SK-N-SH treated with all-trans-retinoic acid at 6 μM for 48 hours (cell line): Measurements from ENCODE around the gene ZBTB32.

Experiments
- ATAC-seq: fragments of 200-7000 bp; cut with Tn5 transposase; 3 replicates; pipeline ENCODE4 v1.9.1; 2020; ENCODE audit warnings: mild to moderate bottlenecking, moderate library complexity
- ARNTL ChIP-seq: fragments of 450-650 bp; formaldehyde crosslinking; IDR thresholded peaks from 2 replicates; pipeline ENCODE4 v1.5.0; 2020; ENCODE audit warnings: low read depth, mild to moderate bottlenecking, moderate library complexity, borderline replicate concordance
- CREB5 ChIP-seq: fragments of 250-450 bp; sonication (Bioruptor Pico); IDR thresholded peaks from 2 replicates; pipeline ENCODE4 v1.5.1; 2020; ENCODE audit warnings: low read depth, mild to moderate bottlenecking, moderate library complexity
- CSDC2 ChIP-seq: fragments of 250-450 bp; sonication (Bioruptor Pico); IDR thresholded peaks from 2 replicates; pipeline ENCODE4 v1.5.0; 2020; ENCODE audit warnings: mild to moderate bottlenecking, moderate library complexity
- ISL1 ChIP-seq: fragments of 250-450 bp; sonication (Bioruptor Pico); IDR thresholded peaks from 2 replicates; pipeline ENCODE4 v2.1.2; 2022; ENCODE audit warnings: mild to moderate bottlenecking, moderate library complexity
- OSR1 ChIP-seq: fragments of 250-450 bp; sonication (Bioruptor Pico); IDR thresholded peaks from 2 replicates; pipeline ENCODE4 v1.8.0; 2022; ENCODE audit warnings: moderate library complexity, mild to moderate bottlenecking, inconsistent platforms
- POU6F1 ChIP-seq: fragments of 250-450 bp; sonication (Bioruptor Pico); IDR thresholded peaks from 2 replicates; pipeline ENCODE4 v1.8.0; 2021; ENCODE audit warnings: low read depth, mild to moderate bottlenecking, moderate library complexity, borderline replicate concordance
- PPARA ChIP-seq: fragments of 250-450 bp; sonication (Bioruptor Pico); IDR thresholded peaks from 2 replicates; pipeline ENCODE4 v1.5.0; 2020; ENCODE audit warnings: mild to moderate bottlenecking, borderline replicate concordance
- SNAI2 ChIP-seq: fragments of 250-450 bp; sonication (Bioruptor Pico); IDR thresholded peaks from 2 replicates; pipeline ENCODE4 v1.5.0; 2020; ENCODE audit warnings: mild to moderate bottlenecking, moderate library complexity
- TCF4 ChIP-seq: fragments of 250-450 bp; sonication (Bioruptor Pico); IDR thresholded peaks from 2 replicates; pipeline ENCODE4 v1.8.0; 2021; ENCODE audit warnings: mild to moderate bottlenecking, moderate library complexity, borderline replicate concordance
- TOX ChIP-seq: fragments of 250-450 bp; sonication (Bioruptor Pico); IDR thresholded peaks from 2 replicates; pipeline ENCODE4 v1.8.0; 2021; ENCODE audit warnings: mild to moderate bottlenecking, moderate library complexity, borderline replicate concordance
- TSHZ2 ChIP-seq: fragments of 250-450 bp; sonication (Bioruptor Pico); IDR thresholded peaks from 2 replicates; pipeline ENCODE4 v1.5.0; 2020; ENCODE audit warnings: mild to moderate bottlenecking, moderate library complexity
- ZC3H10 ChIP-seq: fragments of 250-450 bp; sonication (Bioruptor Pico); IDR thresholded peaks from 2 replicates; pipeline ENCODE4 v1.5.1; 2021; ENCODE audit warnings: mild to moderate bottlenecking, moderate library complexity
- ZFP3 ChIP-seq: fragments of 250-450 bp; sonication (Bioruptor Pico); IDR thresholded peaks from 2 replicates; pipeline ENCODE4 v1.5.0; 2020; ENCODE audit warnings: mild to moderate bottlenecking, moderate library complexity
- ZNF565 ChIP-seq: fragments of 450-650 bp; formaldehyde crosslinking; conservative IDR thresholded peaks from 2 replicates; pipeline ENCODE4 v1.5.0; 2020; ENCODE audit warnings: low read depth, mild to moderate bottlenecking, moderate library complexity
- ZNF70 ChIP-seq: fragments of 450-650 bp; formaldehyde crosslinking; IDR thresholded peaks from 2 replicates; pipeline ENCODE4 v1.5.0; 2020; ENCODE audit warnings: mild to moderate bottlenecking, moderate library complexity
- ZNF8 ChIP-seq: fragments of 450-650 bp; formaldehyde crosslinking; IDR thresholded peaks from 2 replicates; pipeline ENCODE4 v1.5.0; 2020; ENCODE audit warnings: mild to moderate bottlenecking, moderate library complexity
- TF ChIP-seq, protein P1 (sequence below): fragments of 250-450 bp; sonication (Bioruptor Pico); IDR thresholded peaks from 2 replicates; pipeline ENCODE4 v1.5.1; 2021; ENCODE audit warnings: mild to moderate bottlenecking, moderate library complexity

Gene ZBTB32

DNA sequence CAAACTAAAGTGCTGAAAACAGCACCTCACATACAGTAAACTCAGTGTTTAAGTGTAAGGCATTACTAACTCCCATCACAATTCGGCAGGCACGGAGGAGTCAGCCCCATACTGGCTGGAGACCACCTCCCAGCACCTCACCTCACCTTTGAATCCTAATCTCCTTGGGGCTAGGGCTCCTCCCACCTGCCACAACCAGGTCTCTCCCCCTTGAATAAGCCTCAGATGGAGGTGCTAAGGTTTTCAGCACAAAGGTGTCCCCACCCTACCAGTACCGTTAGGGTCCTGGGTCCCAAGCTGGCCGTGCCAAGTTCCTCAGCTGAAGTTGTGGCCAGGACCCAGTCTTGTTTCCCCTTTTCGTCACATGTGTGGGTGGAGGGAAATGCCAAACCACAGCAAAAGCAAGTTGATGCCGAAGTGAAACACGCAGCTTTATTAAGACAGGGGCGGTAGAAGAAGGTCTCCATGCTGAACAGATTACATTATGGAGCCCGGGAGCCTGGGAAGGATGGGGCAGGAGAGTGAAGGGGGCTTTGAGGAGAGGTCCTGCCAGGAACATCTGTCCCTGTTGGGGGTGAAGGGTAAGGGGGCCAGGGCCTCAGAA, 37.9 kb downstream of the ZBTB32 start, which contains the start of gene IGFLR1:
TSS of gene IGFLR1 (minus strand) at position 332 of the 604 bp plus-strand sequence. CDS start 1,272 bp downstream, outside the sequence.
- TF ChIP-seq, protein P1, sequence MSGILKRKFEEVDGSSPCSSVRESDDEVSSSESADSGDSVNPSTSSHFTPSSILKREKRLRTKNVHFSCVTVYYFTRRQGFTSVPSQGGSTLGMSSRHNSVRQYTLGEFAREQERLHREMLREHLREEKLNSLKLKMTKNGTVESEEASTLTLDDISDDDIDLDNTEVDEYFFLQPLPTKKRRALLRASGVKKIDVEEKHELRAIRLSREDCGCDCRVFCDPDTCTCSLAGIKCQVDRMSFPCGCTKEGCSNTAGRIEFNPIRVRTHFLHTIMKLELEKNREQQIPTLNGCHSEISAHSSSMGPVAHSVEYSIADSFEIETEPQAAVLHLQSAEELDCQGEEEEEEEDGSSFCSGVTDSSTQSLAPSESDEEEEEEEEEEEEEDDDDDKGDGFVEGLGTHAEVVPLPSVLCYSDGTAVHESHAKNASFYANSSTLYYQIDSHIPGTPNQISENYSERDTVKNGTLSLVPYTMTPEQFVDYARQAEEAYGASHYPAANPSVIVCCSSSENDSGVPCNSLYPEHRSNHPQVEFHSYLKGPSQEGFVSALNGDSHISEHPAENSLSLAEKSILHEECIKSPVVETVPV (CRISPR knock-in tag): no peak
- no peak for ATAC-seq

- no peak for ATAC-seq
- TF ChIP-seq TCF4 (CRISPR knock-in tag) (no peak), ZC3H10 (CRISPR knock-in tag) (no peak), SNAI2 (CRISPR knock-in tag) (no peak), OSR1 (CRISPR knock-in tag) (no peak), ARNTL (CRISPR knock-in tag) (no peak), CSDC2 (no peak), ISL1 (CRISPR knock-in tag) (no peak), PPARA (CRISPR knock-in tag) (no peak), ZNF8 (CRISPR knock-in tag) (no peak)
These were observed 39.5 kb downstream of the ZBTB32 start for GRCh38 chr19:35743640-35744429.

DNA sequence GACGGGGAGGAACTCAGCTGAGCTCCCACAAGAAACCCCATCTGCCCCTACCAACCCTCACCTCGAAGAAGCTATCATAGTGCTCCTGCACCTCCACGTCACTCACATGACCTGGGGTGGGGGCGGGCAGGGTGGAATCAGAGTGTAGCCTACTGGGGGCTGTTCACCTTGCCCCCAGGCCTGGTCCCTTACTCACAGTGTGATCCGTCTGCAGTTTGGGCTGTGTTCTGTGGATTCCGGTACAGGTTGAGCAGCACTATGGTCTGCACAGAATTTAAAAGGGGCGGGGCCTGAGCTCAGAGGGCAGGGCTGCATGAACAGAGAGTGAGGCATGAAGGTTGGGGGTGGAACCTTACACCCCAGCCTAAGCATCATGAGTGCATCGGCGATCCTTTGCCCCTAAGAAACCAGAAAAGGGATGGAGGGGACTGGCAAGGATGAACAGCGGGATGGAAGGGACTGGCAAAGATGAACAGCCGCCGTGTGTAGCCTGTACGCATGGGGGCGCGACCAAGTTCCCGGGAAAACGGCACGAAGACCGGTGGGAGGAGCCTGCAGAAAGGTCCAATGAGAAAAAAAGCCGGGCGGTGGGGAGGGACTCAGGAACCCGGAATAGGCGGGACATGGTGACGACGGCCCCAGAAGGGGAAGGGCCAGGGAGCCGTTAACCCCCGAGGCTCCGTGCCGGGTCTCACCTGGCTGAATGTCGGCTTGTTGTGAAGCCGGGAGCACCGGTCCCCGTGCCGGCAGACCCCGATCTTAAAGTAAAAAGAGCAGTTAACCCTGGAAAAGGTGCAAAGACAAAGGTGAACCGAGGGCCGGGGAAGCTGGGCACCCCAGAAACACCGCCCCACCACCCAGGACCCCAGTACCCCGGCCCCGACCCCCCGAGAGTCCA, 40.3 kb downstream of the ZBTB32 start:
- TF ChIP-seq ZNF70 (CRISPR knock-in tag) (peak; percentile 57; the same call in 1 of the 2 replicates), ISL1 (CRISPR knock-in tag) (no peak), CSDC2 (no peak), OSR1 (CRISPR knock-in tag) (no peak), ZFP3 (CRISPR knock-in tag) (no peak), POU6F1 (CRISPR knock-in tag) (no peak), TCF4 (CRISPR knock-in tag) (no peak)
- TF ChIP-seq, all 23 proteins: peak for 1
- peak; percentile 62 for ATAC-seq

- ATAC-seq: peak; percentile 63
- TF ChIP-seq ZFP3 (CRISPR knock-in tag) (no peak), ZNF8 (CRISPR knock-in tag) (no peak), ISL1 (CRISPR knock-in tag) (no peak), TOX (CRISPR knock-in tag) (no peak), CSDC2 (no peak), SNAI2 (CRISPR knock-in tag) (no peak), TSHZ2 (no peak), POU6F1 (CRISPR knock-in tag) (no peak), ZNF565 (CRISPR knock-in tag) (no peak), CREB5 (CRISPR knock-in tag) (no peak)
- TF ChIP-seq, protein P1 (CRISPR knock-in tag): no peak
These were observed 41.1 kb downstream of the ZBTB32 start, which contains the start of the genes PSENEN and U2AF1L4 for GRCh38 chr19:35745328-35746086. Gene PSENEN, plus strand, starts transcription at chr19:35745651. Its CDS starts 280 bp downstream, at chr19:35745931. Gene U2AF1L4, minus strand, starts transcription at chr19:35745418. Its CDS starts 27 bp downstream, at chr19:35745391.
